HepG2 (cell line): Measurements from ENCODE around the gene C2orf76. TPM values are rescaled to one million over a fixed set of nuclear protein-coding genes. Genes with fewer than 3 reads are reported as not detected.
A peak's percentile ranks its signal among the peaks of the same experiment; 100 is the strongest.

ENCODE experiments used
- ARID2 ChIP-seq: sonication (generic); formaldehyde crosslinking; IDR thresholded peaks from 2 replicates; pipeline ENCODE4 v1.8.1; 2022; ENCODE audit warnings: mild to moderate bottlenecking, missing genetic modification reagents, borderline replicate concordance
- ESRRA ChIP-seq: sonication (generic); formaldehyde crosslinking; IDR thresholded peaks from 2 replicates; pipeline ENCODE4 v1.5.1; 2020; ENCODE audit warnings: mild to moderate bottlenecking, low read depth, missing genetic modification reagents
- FLYWCH1 ChIP-seq: sonication (generic); formaldehyde crosslinking; IDR thresholded peaks from 2 replicates; pipeline ENCODE4 v1.8.1; 2023; ENCODE audit warnings: mild to moderate bottlenecking, missing genetic modification reagents
- KAT8 ChIP-seq: IDR thresholded peaks from 2 replicates; pipeline ENCODE4 v1.6.1; 2016; ENCODE audit warnings: missing genetic modification reagents, missing compliant biosample characterization
- MEF2D ChIP-seq: sonication (generic); formaldehyde crosslinking; IDR thresholded peaks from 2 replicates; pipeline ENCODE4 v1.5.1; 2020; ENCODE audit warnings: mild to moderate bottlenecking, missing genetic modification reagents
- POGZ ChIP-seq: sonication (generic); formaldehyde crosslinking; IDR thresholded peaks from 2 replicates; pipeline ENCODE4 v1.4.0; 2020; ENCODE audit warnings: mild to moderate bottlenecking, missing genetic modification reagents
- POLR2A ChIP-seq, 2 experiments: IDR thresholded peaks; 2 replicates each; pipeline ENCODE4 v1.6.1; 2011; ENCODE audit warnings: low read depth in 2 of 2, low read length in 2 of 2, mild to moderate bottlenecking in 1 of 2, moderate library complexity in 1 of 2; ENCODE audit not compliant: insufficient read depth in 1 of 2
- RARA ChIP-seq: IDR thresholded peaks from 2 replicates; pipeline ENCODE4 v1.6.1; 2016; ENCODE audit warnings: missing genetic modification reagents, missing compliant biosample characterization
- RERE ChIP-seq: IDR thresholded peaks from 2 replicates; pipeline ENCODE4 v1.6.1; 2016; ENCODE audit warnings: low read depth, missing genetic modification reagents, missing compliant biosample characterization
- SATB2 ChIP-seq: sonication (generic); formaldehyde crosslinking; IDR thresholded peaks from 2 replicates; pipeline ENCODE4 v1.5.0; 2020; ENCODE audit warnings: missing genetic modification reagents
- SCMH1 ChIP-seq: sonication (generic); formaldehyde crosslinking; IDR thresholded peaks from 2 replicates; pipeline ENCODE4 v1.9.0; 2021; ENCODE audit warnings: missing genetic modification reagents, mild to moderate bottlenecking, borderline replicate concordance
- SIN3B ChIP-seq: fragments of 150-350 bp; IDR thresholded peaks from 2 replicates; pipeline ENCODE4 v1.6.1; 2014; ENCODE audit warnings: low read length
- SKI ChIP-seq: fragments of 450-650 bp; IDR thresholded peaks from one replicate; pipeline ENCODE4 v1.6.1; 2018; ENCODE audit warnings: mild to moderate bottlenecking; ENCODE audit not compliant: partially characterized antibody
- TGIF2 ChIP-seq: IDR thresholded peaks from 2 replicates; pipeline ENCODE4 v1.6.1; 2016; ENCODE audit warnings: control low read depth, missing compliant biosample characterization
- TOE1 ChIP-seq: sonication (generic); formaldehyde crosslinking; IDR thresholded peaks from 2 replicates; pipeline ENCODE4 v1.4.0; 2020; ENCODE audit warnings: mild to moderate bottlenecking, missing genetic modification reagents
- ZKSCAN8 ChIP-seq: IDR thresholded peaks from 2 replicates; pipeline ENCODE4 v1.6.1; 2016; ENCODE audit warnings: borderline replicate concordance, missing genetic modification reagents, missing compliant biosample characterization
- ZMYM4 ChIP-seq: sonication (generic); formaldehyde crosslinking; IDR thresholded peaks from 2 replicates; pipeline ENCODE4 v1.8.1; 2023; ENCODE audit warnings: mild to moderate bottlenecking, missing genetic modification reagents
- ZNF232 ChIP-seq: sonication (generic); formaldehyde crosslinking; IDR thresholded peaks from 2 replicates; pipeline ENCODE4 v1.4.0; 2020; ENCODE audit warnings: missing genetic modification reagents, borderline replicate concordance
- ZNF335 ChIP-seq: sonication (generic); formaldehyde crosslinking; IDR thresholded peaks from 2 replicates; pipeline ENCODE4 v1.4.0; 2020; ENCODE audit warnings: missing genetic modification reagents
- ZNF383 ChIP-seq: sonication (generic); formaldehyde crosslinking; IDR thresholded peaks from 2 replicates; pipeline ENCODE4 v1.4.0; 2020; ENCODE audit warnings: missing genetic modification reagents, mild to moderate bottlenecking, borderline replicate concordance
- ZNF652 ChIP-seq: IDR thresholded peaks from 2 replicates; pipeline ENCODE4 v1.6.1; 2016; ENCODE audit warnings: low read depth, borderline replicate concordance
- ZNF678 ChIP-seq: sonication (generic); formaldehyde crosslinking; IDR thresholded peaks from 2 replicates; pipeline ENCODE4 v1.4.0; 2020; ENCODE audit warnings: mild to moderate bottlenecking, missing genetic modification reagents
- polyA plus RNA-seq, 8 experiments: library from polyadenylated mRNA; depleted of rRNA in 3 of 8; stranded (reverse) in 7 of 8; unstranded in 1 of 8; fragments of >200 nt; fragmentation: Illumina TruSeq in 4 of 8; extraction: Trizol in 4 of 8; gene quantifications; 2 replicates each; pipeline versions ENCODE4 v1.2.1 to v1.2.3, GENCODE V29; 2011 to 2016; ENCODE audit warnings: low read depth in 4 of 8, missing spikeins in 1 of 8, mixed read lengths in 1 of 8; ENCODE audit not compliant: insufficient read depth in 1 of 8
- total RNA-seq, 5 experiments: library from RNA; depleted of rRNA; stranded (reverse); fragments of >200 nt; fragmentation: Illumina TruSeq; extraction: Trizol; gene quantifications; 2 replicates each; pipeline ENCODE4 v1.2.3, GENCODE V29; 2016; ENCODE audit warnings: low read depth in 1 of 5
- TF ChIP-seq, protein P1 (sequence below): IDR thresholded peaks from 2 replicates; pipeline ENCODE4 v1.6.1; 2018; ENCODE audit warnings: missing genetic modification reagents
- TF ChIP-seq, protein P2 (sequence below): sonication (generic); formaldehyde crosslinking; IDR thresholded peaks from 2 replicates; pipeline ENCODE4 v1.5.0; 2020; ENCODE audit warnings: missing genetic modification reagents

The C2orf76 gene
- total and polyA plus RNA-seq, 2 of the 13 experiments (the other 11 are each of a cell fraction or from before 2014, with no cell fraction given), result 7.7 to 8.5 TPM

DNA sequence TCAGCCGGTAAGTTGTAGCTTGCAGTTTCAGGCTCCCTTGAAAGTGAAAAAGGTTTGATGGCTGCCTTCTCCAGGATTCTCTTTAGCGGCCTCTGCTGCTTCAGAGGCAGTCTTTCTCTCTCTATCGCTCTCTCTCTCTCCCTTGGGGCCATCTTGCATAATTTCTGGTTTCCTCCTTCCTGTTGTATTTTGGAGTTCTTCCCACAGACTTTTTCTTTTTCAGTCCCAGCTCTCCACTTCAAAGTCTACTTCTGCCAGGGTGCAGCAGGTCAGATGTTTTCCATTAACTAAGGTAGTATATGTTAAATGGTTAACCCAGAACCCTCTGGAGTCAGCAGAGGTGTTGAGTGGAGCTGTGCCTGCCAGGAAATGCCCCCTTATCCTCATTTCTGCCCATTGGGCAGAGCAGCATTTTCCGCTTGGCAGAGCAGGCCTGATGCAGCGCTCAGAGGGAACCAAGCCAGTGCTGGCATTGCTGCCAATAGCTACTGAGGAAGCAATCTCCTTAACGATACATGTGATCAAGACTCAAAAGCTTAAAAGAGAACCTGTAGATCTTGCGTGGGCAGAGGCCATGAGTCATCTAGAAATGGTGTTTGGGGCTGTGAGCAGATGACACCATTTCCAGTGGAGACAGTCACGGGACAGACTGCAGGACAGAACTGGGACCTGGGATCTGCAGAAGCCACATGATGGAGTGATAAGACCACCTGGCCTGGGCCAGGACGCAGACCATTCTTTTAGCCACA, 20.9 kb upstream of the C2orf76 start (continued):
- TF ChIP-seq, protein P1, sequence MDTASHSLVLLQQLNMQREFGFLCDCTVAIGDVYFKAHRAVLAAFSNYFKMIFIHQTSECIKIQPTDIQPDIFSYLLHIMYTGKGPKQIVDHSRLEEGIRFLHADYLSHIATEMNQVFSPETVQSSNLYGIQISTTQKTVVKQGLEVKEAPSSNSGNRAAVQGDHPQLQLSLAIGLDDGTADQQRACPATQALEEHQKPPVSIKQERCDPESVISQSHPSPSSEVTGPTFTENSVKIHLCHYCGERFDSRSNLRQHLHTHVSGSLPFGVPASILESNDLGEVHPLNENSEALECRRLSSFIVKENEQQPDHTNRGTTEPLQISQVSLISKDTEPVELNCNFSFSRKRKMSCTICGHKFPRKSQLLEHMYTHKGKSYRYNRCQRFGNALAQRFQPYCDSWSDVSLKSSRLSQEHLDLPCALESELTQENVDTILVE, result no peak
- TF ChIP-seq ZKSCAN8 (CRISPR knock-in tag) (no peak), SATB2 (CRISPR knock-in tag) (no peak), MEF2D (CRISPR knock-in tag) (no peak), SIN3B (no peak), SCMH1 (CRISPR knock-in tag) (no peak), ZNF678 (CRISPR knock-in tag) (no peak), ZNF383 (CRISPR knock-in tag) (no peak), ZNF335 (CRISPR knock-in tag) (no peak), ZNF232 (CRISPR knock-in tag) (no peak), POLR2A (IDR thresholded peaks at IDR 0.05; ENCODE audit: insufficient read depth in 1 of 2, low read depth in 2 of 2, low read length in 2 of 2) (no peak), POGZ (CRISPR knock-in tag) (0 out of 2 replicates have a peak, but pooled peaks have one; percentile 16), FLYWCH1 (CRISPR knock-in tag) (no peak), RERE (CRISPR knock-in tag) (no peak), ESRRA (no peak), SKI (no peak), TGIF2 (CRISPR knock-in tag) (no peak), ZMYM4 (no peak), ARID2 (CRISPR knock-in tag) (no peak), KAT8 (0 out of 2 replicates have a peak, but pooled peaks have one; percentile 19), TOE1 (CRISPR knock-in tag) (no peak), ZNF652 (peak; percentile 77; the same call in 1 of the 2 replicates), RARA (CRISPR knock-in tag) (peak; percentile 53; the same call in 1 of the 2 replicates)
- TF ChIP-seq, protein P2, sequence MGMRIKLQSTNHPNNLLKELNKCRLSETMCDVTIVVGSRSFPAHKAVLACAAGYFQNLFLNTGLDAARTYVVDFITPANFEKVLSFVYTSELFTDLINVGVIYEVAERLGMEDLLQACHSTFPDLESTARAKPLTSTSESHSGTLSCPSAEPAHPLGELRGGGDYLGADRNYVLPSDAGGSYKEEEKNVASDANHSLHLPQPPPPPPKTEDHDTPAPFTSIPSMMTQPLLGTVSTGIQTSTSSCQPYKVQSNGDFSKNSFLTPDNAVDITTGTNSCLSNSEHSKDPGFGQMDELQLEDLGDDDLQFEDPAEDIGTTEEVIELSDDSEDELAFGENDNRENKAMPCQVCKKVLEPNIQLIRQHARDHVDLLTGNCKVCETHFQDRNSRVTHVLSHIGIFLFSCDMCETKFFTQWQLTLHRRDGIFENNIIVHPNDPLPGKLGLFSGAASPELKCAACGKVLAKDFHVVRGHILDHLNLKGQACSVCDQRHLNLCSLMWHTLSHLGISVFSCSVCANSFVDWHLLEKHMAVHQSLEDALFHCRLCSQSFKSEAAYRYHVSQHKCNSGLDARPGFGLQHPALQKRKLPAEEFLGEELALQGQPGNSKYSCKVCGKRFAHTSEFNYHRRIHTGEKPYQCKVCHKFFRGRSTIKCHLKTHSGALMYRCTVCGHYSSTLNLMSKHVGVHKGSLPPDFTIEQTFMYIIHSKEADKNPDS (CRISPR knock-in tag), result no peak
